Caco-2 (cell line): ENCODE data around the gene C1S. TPM values are rescaled to one million over a fixed set of nuclear protein-coding genes. Genes with fewer than 3 reads are reported as not detected.

Source experiments
- BruUV-seq: library from RNA; stranded (reverse); fragments of 400-500 nt; replicated peaks from 2 replicates; lab custom pipeline; 2021; lab: Mats Ljungman, UMichigan
- CTCF ChIA-PET: fragments of 300-600 bp; sonication (Branson Sonifier 250); formaldehyde crosslinking; loops from one replicate; lab custom pipeline; 2022; ENCODE audit warnings: antibody characterized with exemption; lab: Charles Lee
- POLR2A ChIA-PET: fragments of 300-600 bp; sonication (Branson Sonifier 250); formaldehyde crosslinking; loops from one replicate; lab custom pipeline; 2022; ENCODE audit warnings: antibody characterized with exemption; lab: Charles Lee
- DNase-seq, 2 experiments: peaks; one replicate each; pipeline versions ENCODE4 v3.0.0 to v3.0.0-alpha.2; 2020 to 2022
- H3K27me3 ChIP-seq: replicated peaks from 2 replicates; pipeline ENCODE4 v1.6.0; 2011; ENCODE audit warnings: low read length; ENCODE audit not compliant: control insufficient read depth, insufficient read depth
- H3K36me3 ChIP-seq: 2 replicates; pipeline ENCODE4 v1.5.1; 2011; ENCODE audit warnings: low read length; ENCODE audit not compliant: control insufficient read depth, insufficient read depth
- H3K4me1 ChIP-seq: fragments of 250-450 bp; sonication (Bioruptor Pico); 2 replicates; pipeline ENCODE4 v1.5.1; 2020; ENCODE audit warnings: mild to moderate bottlenecking
- H3K4me3 ChIP-seq: 2 replicates; pipeline ENCODE4 v1.5.1; 2011; ENCODE audit warnings: low read depth, mild to moderate bottlenecking, control low read depth, low read length
- H3K9me3 ChIP-seq: fragments of 250-450 bp; sonication (Bioruptor Pico); 2 replicates; pipeline ENCODE4 v1.5.1; 2020; ENCODE audit warnings: mild to moderate bottlenecking, moderate library complexity
- H3K27ac Mint-ChIP-seq: one replicate; pipeline ENCODE4 v1.8.0; 2022; ENCODE audit warnings: mixed read lengths; ENCODE audit not compliant: unreplicated experiment
- H3K27me3 Mint-ChIP-seq: one replicate; pipeline ENCODE4 v1.8.0; 2022; ENCODE audit warnings: mixed read lengths; ENCODE audit not compliant: insufficient read depth, unreplicated experiment
- H3K36me3 Mint-ChIP-seq: one replicate; pipeline ENCODE4 v1.8.0; 2022; ENCODE audit warnings: mild to moderate bottlenecking, mixed read lengths; ENCODE audit not compliant: insufficient read depth, unreplicated experiment
- H3K4me1 Mint-ChIP-seq: one replicate; pipeline ENCODE4 v1.8.0; 2022; ENCODE audit warnings: low read depth, mixed read lengths; ENCODE audit not compliant: unreplicated experiment
- H3K4me3 Mint-ChIP-seq: one replicate; pipeline ENCODE4 v1.8.0; 2022; ENCODE audit warnings: mild to moderate bottlenecking, moderate library complexity, mixed read lengths; ENCODE audit not compliant: unreplicated experiment
- H3K9me3 Mint-ChIP-seq: one replicate; pipeline ENCODE4 v1.8.0; 2022; ENCODE audit warnings: mixed read lengths; ENCODE audit not compliant: unreplicated experiment
- intact Hi-C: fragments of 100-400 bp; cut with micrococcal nuclease; formaldehyde crosslinking; loops from one replicate; pipeline ENCODE4 v1.10.0; 2022; ENCODE audit not compliant: unreplicated experiment
- total RNA-seq: library from RNA; stranded (reverse); gene quantifications from 2 replicates; pipeline ENCODE4 v1.2.3, GENCODE V29; 2022
- TF ChIP-seq, protein P1 (sequence below), 2 experiments: fragments of 200-600 bp in 1 of 2; IDR thresholded peaks; 1 replicate in 1 of 2; 2 replicates in 1 of 2; pipeline versions ENCODE4 v1.5.1 to v1.8.0; 2011 to 2022; ENCODE audit warnings: antibody characterized with exemption in 1 of 2, control low read depth in 1 of 2, inconsistent platforms in 1 of 2, low read depth in 1 of 2, low read length in 1 of 2, mild to moderate bottlenecking in 1 of 2, moderate library complexity in 1 of 2; ENCODE audit not compliant: insufficient read depth in 1 of 2, severe bottlenecking in 1 of 2, unreplicated experiment in 1 of 2

The C1S gene
- total RNA-seq, 1 experiment from 2014 or later = 6.1 TPM

DNA sequence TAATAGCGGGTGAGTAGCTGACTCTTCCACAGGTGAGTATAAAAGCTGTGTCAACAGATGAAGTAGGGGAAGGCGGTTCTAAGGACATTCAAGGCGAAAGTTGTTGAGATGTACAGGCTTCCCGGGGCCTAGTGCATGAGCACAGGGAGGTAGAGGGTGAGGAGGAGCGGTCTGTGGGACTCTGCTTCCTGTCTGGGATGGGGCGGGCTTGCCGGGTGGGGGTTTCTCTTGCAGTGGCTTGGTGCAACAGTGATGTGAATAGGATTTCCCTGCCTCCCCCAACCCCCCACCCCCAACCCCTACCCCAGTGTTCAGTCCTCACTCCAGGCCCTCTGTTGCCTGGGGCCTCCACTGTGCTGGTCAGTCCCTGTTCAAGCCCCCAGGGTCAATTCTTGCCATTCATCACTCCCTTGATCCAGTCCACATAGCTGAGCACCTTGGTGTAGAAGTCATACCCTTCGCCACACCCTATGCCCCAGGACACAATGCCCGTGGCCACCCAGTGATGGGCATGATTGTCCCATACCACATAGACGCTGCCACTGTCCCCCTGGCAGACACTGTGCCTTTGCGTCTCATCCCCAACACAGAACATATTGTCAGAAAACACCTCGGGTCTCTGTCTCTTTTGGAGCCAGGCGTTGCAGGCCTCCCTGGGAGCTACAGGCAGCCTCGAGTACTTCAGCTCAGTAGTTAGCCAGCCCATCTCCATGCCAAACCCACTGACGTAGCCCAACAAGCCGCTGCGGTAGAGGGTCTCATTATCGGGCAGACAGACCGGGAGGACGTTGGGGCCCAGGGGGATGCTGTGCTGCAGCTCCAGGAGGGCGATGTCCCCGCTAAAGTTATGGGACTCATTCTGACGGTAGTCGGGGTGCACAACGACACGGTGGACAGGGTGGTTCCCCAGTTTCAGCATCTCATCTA, 35.8 kb downstream of the C1S start:
- ChIA-PET POLR2A (interaction anchor here (0.5 to 2.4 kb wide), 3 partner anchors 12 to 794 kb away, joined by 3 to 13 read pairs (median 7); partner anchors contain the start of gene C1RL), CTCF (interaction anchor here (1.0 to 1.6 kb wide), 3 partner anchors 12 to 152 kb away, joined by 3 to 8 read pairs (median 4); partner anchors contain the start of gene C1RL)
- Mint-ChIP-seq H3K27me3 (no peaks in the 10 kb centered on the region), H3K4me3 (no peak overlapping the region), H3K27ac (no peak overlapping the region), H3K36me3 (peaks cover 30% of the 10 kb centered on the region), H3K4me1 (no peaks in the 10 kb centered on the region), H3K9me3 (no peaks in the 10 kb centered on the region)
- TF ChIP-seq, protein P1, sequence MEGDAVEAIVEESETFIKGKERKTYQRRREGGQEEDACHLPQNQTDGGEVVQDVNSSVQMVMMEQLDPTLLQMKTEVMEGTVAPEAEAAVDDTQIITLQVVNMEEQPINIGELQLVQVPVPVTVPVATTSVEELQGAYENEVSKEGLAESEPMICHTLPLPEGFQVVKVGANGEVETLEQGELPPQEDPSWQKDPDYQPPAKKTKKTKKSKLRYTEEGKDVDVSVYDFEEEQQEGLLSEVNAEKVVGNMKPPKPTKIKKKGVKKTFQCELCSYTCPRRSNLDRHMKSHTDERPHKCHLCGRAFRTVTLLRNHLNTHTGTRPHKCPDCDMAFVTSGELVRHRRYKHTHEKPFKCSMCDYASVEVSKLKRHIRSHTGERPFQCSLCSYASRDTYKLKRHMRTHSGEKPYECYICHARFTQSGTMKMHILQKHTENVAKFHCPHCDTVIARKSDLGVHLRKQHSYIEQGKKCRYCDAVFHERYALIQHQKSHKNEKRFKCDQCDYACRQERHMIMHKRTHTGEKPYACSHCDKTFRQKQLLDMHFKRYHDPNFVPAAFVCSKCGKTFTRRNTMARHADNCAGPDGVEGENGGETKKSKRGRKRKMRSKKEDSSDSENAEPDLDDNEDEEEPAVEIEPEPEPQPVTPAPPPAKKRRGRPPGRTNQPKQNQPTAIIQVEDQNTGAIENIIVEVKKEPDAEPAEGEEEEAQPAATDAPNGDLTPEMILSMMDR (IDR thresholded peaks at IDR 0.05; ENCODE audit: insufficient read depth in 1 of 2, low read depth in 1 of 2, low read length in 1 of 2, severe bottlenecking in 1 of 2, unreplicated experiment in 1 of 2) = no peak
- BruUV-seq = no TSS peak
- intact Hi-C loops = no loop called here
- Histone ChIP-seq H3K9me3 (no peaks in the 10 kb centered on the region), H3K4me3 (no peak overlapping the region), H3K4me1 (peaks cover 5% of the 10 kb centered on the region; the same call in 1 of the 2 replicates), H3K27me3 (no peaks in the 10 kb centered on the region), H3K36me3 (peaks cover 5% of the 10 kb centered on the region; the same call in 1 of the 2 replicates)
- DNase-seq = peak in 1 of 2 experiments; percentile 36

DNA sequence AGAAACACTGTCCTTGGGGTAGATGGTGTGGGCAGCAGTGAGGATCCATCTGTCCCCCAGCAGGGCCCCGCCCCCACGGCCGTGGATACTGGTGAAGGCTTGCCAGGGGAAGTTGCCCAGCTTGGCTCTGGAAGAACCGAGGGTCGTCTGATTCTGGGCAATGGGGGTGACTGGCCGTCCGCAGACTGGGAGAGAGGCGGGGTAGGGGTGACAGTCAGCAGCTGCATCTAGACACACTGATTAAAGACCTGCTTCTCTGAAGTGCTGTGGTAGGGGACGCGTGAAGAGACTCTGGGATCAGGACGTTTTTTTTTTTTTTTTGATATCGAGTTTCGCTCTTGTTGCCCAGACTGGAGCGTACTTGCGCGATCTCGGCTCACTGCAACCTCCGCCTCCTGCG, 36.5 kb downstream of the C1S start:
- BruUV-seq = no TSS peak
- TF ChIP-seq, protein P1 (IDR thresholded peaks at IDR 0.05; ENCODE audit: insufficient read depth in 1 of 2, low read depth in 1 of 2, low read length in 1 of 2, severe bottlenecking in 1 of 2, unreplicated experiment in 1 of 2) = no peak
- no peak for DNase-seq
- H3K4me3 ChIP-seq = no peak overlapping the region
- peaks cover 5% of the 10 kb centered on the region; the same call in 1 of the 2 replicates for H3K36me3 ChIP-seq
- H3K9me3 Mint-ChIP-seq = no peaks in the 10 kb centered on the region
- peaks cover 30% of the 10 kb centered on the region for H3K36me3 Mint-ChIP-seq
- H3K27ac Mint-ChIP-seq = no peak overlapping the region
- H3K27me3 ChIP-seq = no peaks in the 10 kb centered on the region
- H3K9me3 ChIP-seq = no peaks in the 10 kb centered on the region
- H3K4me1 Mint-ChIP-seq = no peaks in the 10 kb centered on the region
- H3K4me3 Mint-ChIP-seq = no peak overlapping the region
- intact Hi-C loops = no loop called here
- no peaks in the 10 kb centered on the region for H3K27me3 Mint-ChIP-seq
- ChIA-PET POLR2A (interaction anchor here (2.4 kb wide), 1 partner anchor 12 kb away, joined by 13 read pairs; the partner anchor contains the start of gene C1RL), CTCF (interaction anchor here (0.6 to 1.6 kb wide), 2 partner anchors 12 to 116 kb away, joined by 3 to 8 read pairs; partner anchors contain the start of gene C1RL)
- peaks cover 3% of the 10 kb centered on the region; the same call in 1 of the 2 replicates for H3K4me1 ChIP-seq

DNA sequence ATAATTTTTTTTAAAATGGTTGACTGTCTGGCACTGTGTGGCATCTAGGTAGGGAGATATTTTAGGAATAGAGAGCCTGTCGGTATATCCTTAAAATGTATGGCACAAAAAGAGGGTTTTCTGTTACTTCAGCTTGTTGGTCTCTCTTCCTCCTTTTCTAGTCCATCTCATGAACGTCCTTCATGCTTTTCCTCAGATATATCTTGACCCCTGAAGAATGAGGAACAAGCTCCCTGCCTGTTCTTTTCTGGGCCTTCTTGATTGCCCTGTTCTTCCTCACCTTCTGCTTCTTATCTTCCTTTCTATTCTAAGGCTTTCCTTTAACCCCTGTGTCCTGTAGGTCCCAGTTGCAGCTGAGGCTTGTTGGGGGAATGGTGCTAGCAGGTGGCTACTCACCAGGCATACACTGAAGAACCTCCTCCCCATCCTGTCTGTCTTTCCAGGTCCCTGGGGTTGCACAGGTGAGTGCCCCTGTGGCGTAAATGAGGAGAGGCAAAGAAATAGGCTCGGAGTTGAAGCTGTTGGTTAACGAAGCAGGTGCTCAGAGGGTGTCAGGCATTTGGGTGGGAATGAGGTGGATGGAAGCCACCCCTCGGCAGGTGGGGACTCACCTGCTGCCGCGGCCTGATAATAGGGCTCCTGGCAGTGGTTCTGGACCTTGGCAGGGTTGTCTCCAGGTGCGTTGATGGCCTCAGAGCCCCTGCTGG, 38.9 kb downstream of the C1S start:
- intact Hi-C loops = no loop called here
- peaks cover 24% of the 10 kb centered on the region for H3K36me3 Mint-ChIP-seq
- H3K4me3 Mint-ChIP-seq = no peak overlapping the region
- DNase-seq = peak in 1 of 2 experiments; percentile 23
- H3K4me1 Mint-ChIP-seq = no peaks in the 10 kb centered on the region
- H3K27me3 Mint-ChIP-seq = no peaks in the 10 kb centered on the region
- CTCF ChIA-PET = no interaction called here
- no peak overlapping the region for H3K4me3 ChIP-seq
- no TSS peak for BruUV-seq
- peaks cover 6% of the 10 kb centered on the region for H3K36me3 ChIP-seq
- H3K27ac Mint-ChIP-seq = no peak overlapping the region
- POLR2A ChIA-PET = interaction anchor here (0.6 kb wide), 1 partner anchor 25 kb away, joined by 7 read pairs; no protein-coding TSS in a partner anchor
- H3K9me3 Mint-ChIP-seq = no peaks in the 10 kb centered on the region
- TF ChIP-seq, protein P1 (IDR thresholded peaks at IDR 0.05; ENCODE audit: insufficient read depth in 1 of 2, low read depth in 1 of 2, low read length in 1 of 2, severe bottlenecking in 1 of 2, unreplicated experiment in 1 of 2) = no peak
- no peaks in the 10 kb centered on the region for H3K4me1 ChIP-seq
- H3K9me3 ChIP-seq = no peaks in the 10 kb centered on the region
- no peaks in the 10 kb centered on the region for H3K27me3 ChIP-seq
